Body of pancreas (tissue), 4 donors: ENCODE results near the gene SGO2. TPM values are rescaled to one million over a fixed set of nuclear protein-coding genes. Genes with fewer than 3 reads are reported as not detected.

Experiments used
- ATAC-seq: fragments of 150-250 bp; one replicate; pipeline ENCODE4 v1.9.1; 2016
- DNase-seq, 4 donors: peaks; one replicate each; pipeline ENCODE4 v3.0.0-alpha.2; 2019
- H3K27ac ChIP-seq, 4 donors: fragments of 200-600 bp; sonication (generic); 1 replicate in 3 of 4; 2 replicates in 1 of 4; pipeline versions ENCODE4 v1.5.1 to v1.6.1; 2016 to 2019; ENCODE audit warnings: mild to moderate bottlenecking in 1 of 4, mixed read lengths in 1 of 4, moderate library complexity in 1 of 4
- H3K27me3 ChIP-seq, 2 donors: fragments of 200-600 bp; sonication (generic); one replicate each; pipeline ENCODE4 v1.6.0; 2016; ENCODE audit warnings: mild to moderate bottlenecking in 1 of 2
- H3K36me3 ChIP-seq, 2 donors: fragments of 200-600 bp; sonication (generic); replicated peaks in 1 of 2; 2 replicates each; pipeline ENCODE4 v1.5.1; 2016; ENCODE audit warnings: low read depth in 2 of 2; ENCODE audit not compliant: insufficient read depth in 1 of 2
- H3K4me1 ChIP-seq: fragments of 200-600 bp; sonication (generic); one replicate; pipeline ENCODE4 v1.6.0; 2016
- H3K4me3 ChIP-seq, 2 donors: fragments of 200-600 bp; sonication (generic); 1 replicate in 1 of 2; 2 replicates in 1 of 2; pipeline ENCODE4 v1.5.1; 2016 to 2019
- H3K9me3 ChIP-seq, 3 donors: fragments of 200-600 bp; sonication (generic); 1 replicate in 2 of 3; 2 replicates in 1 of 3; pipeline ENCODE4 v1.5.1; 2016
- CTCF ChIP-seq, 7 experiments: fragments of 450-650 bp in 4 of 7; fragments of 200-600 bp in 3 of 7; sonication (generic) in 3 of 7; IDR thresholded peaks; one replicate each; pipeline ENCODE4 v1.5.1; 2016 to 2019; ENCODE audit warnings: antibody characterized with exemption in 7 of 7
- POLR2A ChIP-seq, 3 donors: fragments of 450-650 bp; IDR thresholded peaks; one replicate each; pipeline ENCODE4 v1.6.1; 2016; ENCODE audit warnings: antibody characterized with exemption in 3 of 3, mild to moderate bottlenecking in 2 of 3
- WGBS, 2 donors: methylation state at CpG; one replicate each; pipeline ENCODE4 v1.1.5; 2017; 5-methylcytosine and 5-hydroxymethylcytosine counted together
- intact Hi-C: fragments of 100-400 bp; cut with DNase I; formaldehyde crosslinking; loops from one replicate; pipeline ENCODE4 v1.15.1; 2023
- total RNA-seq, 2 donors: library from RNA; depleted of rRNA; stranded (reverse); fragments of >200 nt; gene quantifications; one replicate each; pipeline ENCODE4 v1.1.0, GENCODE V29; 2016

SGO2 gene
- total RNA-seq, 2 donors from 2014 or later = 1.6 to 2.3 TPM

DNA sequence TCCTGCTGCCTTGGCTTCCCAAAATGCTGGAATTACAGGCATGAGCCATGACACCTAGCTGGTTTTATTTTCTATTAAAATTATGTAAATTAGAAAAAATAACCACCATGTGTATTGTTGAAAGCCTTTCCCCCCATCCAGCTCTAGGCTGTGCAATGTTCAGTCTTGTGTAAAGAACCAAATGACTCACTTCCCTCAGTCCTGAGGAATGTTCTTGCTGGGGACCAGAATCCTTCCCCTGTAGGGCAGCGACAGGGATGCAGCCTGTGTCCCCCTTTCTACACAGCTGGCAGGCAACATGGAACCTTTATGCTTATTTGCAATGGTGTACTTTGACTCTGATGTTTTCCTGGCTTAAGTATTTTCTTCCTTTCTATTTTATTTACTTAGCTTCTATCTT is 89.2 kb downstream of the SGO2 start:
- peak; percentile 18 for ATAC-seq
- intact Hi-C loops = no loop called here
- Histone ChIP-seq H3K27ac (peak overlapping the region in 2 of 4 donors; percentile 24 to 56), H3K4me1 (peaks cover 40% of the 10 kb centered on the region), H3K4me3 (no peak overlapping the region), H3K27me3 (no peaks in the 10 kb centered on the region), H3K36me3 (peaks cover 0 to 9% of the 10 kb centered on the region in 2 donors), H3K9me3 (no peaks in the 10 kb centered on the region)
- DNase-seq = no peak
- WGBS, 2 donors = 71 to 94% methylated on average over 1 of the region's 1 CpG
- TF ChIP-seq CTCF (IDR thresholded peaks at IDR 0.05) (peak in 1 of 7 experiments; percentile 7), POLR2A (IDR thresholded peaks at IDR 0.05) (no peak)

- intact Hi-C loops = no loop called here
- 19 to 39% methylated on average over 5 of the region's 5 CpGs for WGBS, 2 donors
- Histone ChIP-seq H3K4me1 (peaks cover 40% of the 10 kb centered on the region), H3K9me3 (no peaks in the 10 kb centered on the region), H3K4me3 (no peak overlapping the region), H3K36me3 (peaks cover 0 to 9% of the 10 kb centered on the region in 2 donors), H3K27me3 (no peaks in the 10 kb centered on the region), H3K27ac (peak overlapping the region; percentile 24 to 57 (median 41))
- TF ChIP-seq CTCF (IDR thresholded peaks at IDR 0.05) (peak in 3 of 7 experiments; percentile 11 to 23 (median 16)), POLR2A (IDR thresholded peaks at IDR 0.05) (no peak)
- peak; percentile 76 for ATAC-seq
- DNase-seq = peak; percentile 44 to 80 (median 65)
Observed at GRCh38 chr2:200616193-200616592, 90.2 kb downstream of the SGO2 start.

DNA sequence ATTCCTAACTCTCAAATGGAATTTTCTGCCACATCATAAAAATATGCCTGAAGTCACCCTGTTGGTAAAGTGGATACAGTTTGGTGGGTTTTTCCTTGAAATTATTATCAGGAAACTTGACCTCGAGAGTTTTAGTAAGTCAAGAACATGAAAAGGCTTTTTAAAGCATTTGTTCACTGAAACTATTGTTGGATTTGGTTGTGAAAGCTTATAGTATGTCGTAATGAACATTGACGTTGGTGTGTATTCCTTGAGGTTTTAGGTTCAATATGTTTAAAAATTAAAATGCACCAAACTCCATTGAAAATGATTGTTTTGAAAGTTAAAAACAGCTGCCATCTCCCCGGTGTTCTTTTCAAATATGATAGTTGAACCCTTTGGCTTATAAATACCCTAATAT is 90.6 kb downstream of the SGO2 start:
- TF ChIP-seq POLR2A (IDR thresholded peaks at IDR 0.05) = no peak
- TF ChIP-seq CTCF (IDR thresholded peaks at IDR 0.05) = no peak
- Histone ChIP-seq H3K27ac (peak overlapping the region in 3 of 4 donors; percentile 24 to 56 (median 26)), H3K4me1 (peaks cover 40% of the 10 kb centered on the region), H3K27me3 (no peaks in the 10 kb centered on the region), H3K4me3 (no peak overlapping the region), H3K9me3 (no peaks in the 10 kb centered on the region), H3K36me3 (peaks cover 0 to 9% of the 10 kb centered on the region in 2 donors)
- WGBS, 2 donors = 63 to 72% methylated on average over 4 of the region's 4 CpGs
- DNase-seq (no peak), ATAC-seq (no peak)
- intact Hi-C loops = no loop called here

- Histone ChIP-seq H3K36me3 (peaks cover 0 to 6% of the 10 kb centered on the region in 2 donors), H3K9me3 (no peaks in the 10 kb centered on the region), H3K4me1 (peaks cover 40% of the 10 kb centered on the region), H3K27me3 (no peaks in the 10 kb centered on the region), H3K27ac (peak overlapping the region in 2 of 4 donors; percentile 26 to 56), H3K4me3 (no peak overlapping the region)
- intact Hi-C loops = no loop called here
- DNase-seq (no peak), ATAC-seq (peak; percentile 13)
- 51 to 53% methylated on average over 6 of the region's 6 CpGs for WGBS, 2 donors
- TF ChIP-seq CTCF (IDR thresholded peaks at IDR 0.05) (no peak), POLR2A (IDR thresholded peaks at IDR 0.05) (no peak)
Observed at GRCh38 chr2:200617156-200618053, 91.4 kb downstream of the SGO2 start.
